ENCODE data around the gene ESRRB.
"Not testable (repeated sequence)": the region's sequence is repeated elsewhere in the genome, so short reads cannot be mapped to it uniquely, and the experiment has no call there.

The ESRRB gene

GRCh38 chr14:76498463-76498935 is 122.6 kb downstream of the ESRRB start:
- DNase-seq, result no peak

- DNase-seq, result no peak
Measured at GRCh38 chr14:76498976-76499375, 123.0 kb downstream of the ESRRB start.

GRCh38 chr14:76499399-76499798 is 123.5 kb downstream of the ESRRB start:
- DNase-seq, result no peak

GRCh38 chr14:76500011-76500410 is 124.1 kb downstream of the ESRRB start:
- DNase-seq, result peak; percentile 84

GRCh38 chr14:76500480-76500879 is 124.5 kb downstream of the ESRRB start:
- no peak for DNase-seq

GRCh38 chr14:76501156-76501720 is 125.3 kb downstream of the ESRRB start:
- DNase-seq, result no peak

- DNase-seq, result no peak
Measured at GRCh38 chr14:76502219-76502618, 126.3 kb downstream of the ESRRB start.

- no peak for DNase-seq
Measured at GRCh38 chr14:76502638-76503037, 126.7 kb downstream of the ESRRB start.

- DNase-seq, result no peak
Measured at GRCh38 chr14:76509311-76509710, 133.4 kb downstream of the ESRRB start.

GRCh38 chr14:76510181-76510580 is 134.2 kb downstream of the ESRRB start:
- no peak for DNase-seq

GRCh38 chr14:76514213-76514998 is 138.5 kb downstream of the ESRRB start:
- no peak for DNase-seq

- no peak for DNase-seq
Measured at GRCh38 chr14:76516884-76517283, 140.9 kb downstream of the ESRRB start.

GRCh38 chr14:76518366-76518765 is 142.4 kb downstream of the ESRRB start:
- no peak for DNase-seq

- DNase-seq, result no peak
Measured at GRCh38 chr14:76525106-76525821, 149.3 kb downstream of the ESRRB start.

GRCh38 chr14:76531085-76531484 is 155.1 kb downstream of the ESRRB start:
- DNase-seq, result no peak

- no peak for DNase-seq
Measured at GRCh38 chr14:76531821-76532318, 155.9 kb downstream of the ESRRB start.

- not testable (repeated sequence) for DNase-seq
Measured at GRCh38 chr14:76536636-76537035, 160.7 kb downstream of the ESRRB start.

GRCh38 chr14:76537906-76538647 is 162.1 kb downstream of the ESRRB start:
- no peak for DNase-seq

- no peak for DNase-seq
Measured at GRCh38 chr14:76538648-76539008, 162.7 kb downstream of the ESRRB start.

- no peak for DNase-seq
Measured at GRCh38 chr14:76539130-76539529, 163.2 kb downstream of the ESRRB start.

GRCh38 chr14:76541594-76542219 is 165.8 kb downstream of the ESRRB start:
- DNase-seq, result no peak

GRCh38 chr14:76546426-76547221 is 170.7 kb downstream of the ESRRB start:
- peak; percentile 46 for DNase-seq

All from EL (cell line).